Right ventricle myocardium superior (tissue), 1 donor: ENCODE measurements around the gene SOX14. TPM values are rescaled to one million over a fixed set of nuclear protein-coding genes. Genes with fewer than 3 reads are reported as not detected.

Source experiments
- ATAC-seq: fragments of 200-7000 bp; cut with Tn5 transposase; one replicate; pipeline ENCODE4 v1.9.1; 2020; ENCODE audit warnings: mild to moderate bottlenecking; ENCODE audit not compliant: poor library complexity
- DNase-seq: peaks from one replicate; pipeline ENCODE4 v3.0.0-alpha.2; 2020
- intact Hi-C: fragments of 100-400 bp; cut with DNase I; formaldehyde crosslinking; loops from one replicate; pipeline ENCODE4 v1.11.2; 2022
- total RNA-seq: library from RNA; stranded (reverse); fragmentation: NEBNext Ultra II Directional; extraction: Animal tissue kit (Norgen Biotek cat#: 25700); gene quantifications from one replicate; pipeline ENCODE4 v1.2.1, GENCODE V29; 2021
- donor health status: DM: no; HTN: yes; CAD: no; lungs with severe emphysema.

Gene SOX14
- total RNA-seq, 1 donor from 2014 or later: not detected

DNA sequence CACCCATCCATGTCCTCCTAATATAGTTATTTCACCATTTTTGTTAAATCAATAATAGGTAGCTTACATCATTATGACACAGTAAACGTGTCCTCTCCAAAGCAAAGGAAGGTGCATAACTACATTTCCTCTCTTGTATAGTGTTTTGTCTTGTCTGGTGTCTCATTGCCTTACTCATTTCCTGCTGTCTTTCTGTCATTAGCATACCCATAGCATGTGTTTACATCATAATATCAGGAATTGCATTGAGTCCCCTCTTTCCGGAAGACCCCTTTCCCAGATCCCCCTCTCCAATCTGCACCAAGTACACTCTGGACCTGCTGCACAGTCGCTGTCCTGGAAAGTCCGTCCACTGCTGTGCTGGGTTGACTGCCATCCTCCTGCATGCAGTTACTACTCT lies 47.9 kb downstream of the SOX14 start:
- ATAC-seq: no peak

DNA sequence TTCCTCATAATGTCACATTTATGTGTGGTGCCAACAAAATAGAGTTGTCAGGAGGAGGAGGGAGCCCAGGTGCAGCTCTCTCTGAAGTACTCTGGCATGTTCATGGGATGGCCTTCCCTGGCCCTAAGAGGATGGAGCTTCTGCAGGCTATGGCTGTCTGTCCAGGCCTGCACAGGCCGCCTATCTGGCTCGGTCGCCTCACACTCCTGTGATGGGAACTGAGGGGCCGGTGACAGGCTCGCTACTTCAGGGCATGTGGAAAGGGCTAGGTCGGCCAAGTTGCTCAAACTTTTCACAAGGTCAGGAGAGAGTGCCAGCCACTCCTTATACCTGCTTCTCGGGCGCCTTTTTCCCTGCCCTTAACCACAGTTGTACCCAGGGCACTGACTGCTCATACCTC lies 51.1 kb downstream of the SOX14 start:
- intact Hi-C loops: no loop called here
- no peak for ATAC-seq
- DNase-seq: no peak

More for the DNA sequence above, 47.9 kb downstream of the SOX14 start:
- intact Hi-C loops: no loop called here
- no peak for DNase-seq

Other genes starting within 250 kb of the SOX14 start
- gene CLDN18, start 245.8 kb downstream of the SOX14 start, total RNA-seq: not detected